Mucosa of descending colon (tissue), 3 donors: ENCODE data around the gene ABCB10. TPM values are rescaled to one million over a fixed set of nuclear protein-coding genes. Genes with fewer than 3 reads are reported as not detected.
A peak's percentile ranks its signal among the peaks of the same experiment; 100 is the strongest.
"Not testable (repeated sequence)": the region's sequence is repeated elsewhere in the genome, so short reads cannot be mapped to it uniquely, and the experiment has no call there.

Source experiments
- ATAC-seq: fragments of 200-7000 bp; cut with Tn5 transposase; one replicate; pipeline ENCODE4 v1.9.1; 2020; ENCODE audit warnings: mild to moderate bottlenecking, moderate library complexity
- DNase-seq, 3 donors: peaks; one replicate each; pipeline ENCODE4 v3.0.0-alpha.2; 2020
- H3K36me3 ChIP-seq: fragments of 200-600 bp; one replicate; pipeline ENCODE4 v1.8.0; 2021; ENCODE audit warnings: low read depth, mild to moderate bottlenecking
- H3K4me1 ChIP-seq: fragments of 200-600 bp; one replicate; pipeline ENCODE4 v1.8.0; 2021; ENCODE audit warnings: low read depth, mild to moderate bottlenecking
- H3K4me3 ChIP-seq: fragments of 200-600 bp; one replicate; pipeline ENCODE4 v1.8.0; 2021; ENCODE audit warnings: mild to moderate bottlenecking
- H3K9me3 ChIP-seq: fragments of 200-600 bp; one replicate; pipeline ENCODE4 v1.8.0; 2021; ENCODE audit warnings: mild to moderate bottlenecking
- CTCF ChIP-seq: fragments of 200-600 bp; IDR thresholded peaks from one replicate; pipeline ENCODE4 v1.8.0; 2022; ENCODE audit warnings: antibody characterized with exemption, mild to moderate bottlenecking
- intact Hi-C, 2 donors: fragments of 100-400 bp; cut with DNase I in 1 of 2; cut with micrococcal nuclease in 1 of 2; formaldehyde crosslinking; loops; one replicate each; pipeline versions ENCODE4 v1.11.0 to v1.11.1; 2022; cut with DNase I, micrococcal nuclease
- total RNA-seq, 3 donors: library from RNA; stranded (reverse); fragmentation: NEBNext Ultra II Directional in 2 of 3; extraction: Animal tissue kit (Norgen Biotek cat#: 25700) in 2 of 3; gene quantifications; one replicate each; pipeline versions ENCODE4 v1.2.1 to v1.2.4, GENCODE V29; 2021 to 2023
- donor health status: DM: no; HTN: no; CAD: no; lungs with moderate emphysema.
- donor health status: DM: no; HTN: no; CAD: no.
- donor health status: DM: no; HTN: yes; CAD: no.

ABCB10 gene
- total RNA-seq, 3 donors from 2014 or later = 19.6 to 25.9 (median 22.3) TPM

DNA sequence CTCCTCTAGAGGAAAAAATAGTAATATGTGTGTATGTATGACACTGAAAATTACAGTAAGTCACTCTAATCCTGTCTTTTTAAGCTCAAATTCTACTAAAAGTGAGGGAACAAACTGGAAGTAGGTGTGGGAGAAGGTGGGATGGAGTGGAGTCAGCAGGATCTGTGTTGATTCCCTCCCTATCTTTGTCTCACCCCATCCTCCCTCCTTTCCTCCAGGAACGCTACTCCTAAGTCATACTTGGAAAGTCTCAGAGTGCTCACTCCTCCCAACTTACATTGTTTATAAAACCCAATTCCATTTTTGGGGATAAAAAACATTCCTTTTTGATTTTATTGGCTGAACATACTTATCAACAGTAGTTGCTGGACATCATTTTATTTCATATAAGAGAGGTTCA lies 35.5 kb downstream of the ABCB10 start:
- no peaks in the 10 kb centered on the region for H3K9me3 ChIP-seq
- no peak overlapping the region for H3K4me3 ChIP-seq
- H3K36me3 ChIP-seq = no peaks in the 10 kb centered on the region
- intact Hi-C loops = no loop called here
- ATAC-seq = no peak
- no peak for TF ChIP-seq CTCF
- H3K4me1 ChIP-seq = no peaks in the 10 kb centered on the region
- no peak for DNase-seq

- intact Hi-C loops = no loop called here
- peak; percentile 57 for TF ChIP-seq CTCF
- H3K4me3 ChIP-seq = no peak overlapping the region
- ATAC-seq = peak; percentile 91
- H3K4me1 ChIP-seq = no peaks in the 10 kb centered on the region
- DNase-seq = peak in 2 of 3 donors; percentile 51 to 79
- no peaks in the 10 kb centered on the region for H3K36me3 ChIP-seq
- H3K9me3 ChIP-seq = no peaks in the 10 kb centered on the region
These were observed 43.8 kb downstream of the ABCB10 start for GRCh38 chr1:229514578-229515275.

DNA sequence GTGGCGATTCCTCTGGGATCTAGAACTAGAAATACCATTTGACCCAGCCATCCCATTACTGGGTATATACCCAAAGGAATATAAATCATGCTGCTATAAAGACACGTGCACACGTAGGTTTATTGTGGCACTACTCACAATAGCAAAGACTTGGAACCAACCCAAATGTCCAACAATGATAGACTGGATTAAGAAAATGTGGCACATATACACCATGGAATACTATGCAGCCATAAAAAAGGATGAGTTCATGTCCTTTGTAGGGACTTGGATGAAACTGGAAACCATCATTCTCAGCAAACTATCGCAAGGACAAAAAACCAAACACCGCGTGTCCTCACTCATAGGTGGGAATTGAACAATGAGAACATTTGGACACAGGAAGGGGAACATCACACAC lies 46.9 kb downstream of the ABCB10 start:
- H3K36me3 ChIP-seq, ATAC-seq, H3K4me1 ChIP-seq, intact Hi-C loops, H3K4me3 ChIP-seq, H3K9me3 ChIP-seq, DNase-seq: not testable (repeated sequence)

DNA sequence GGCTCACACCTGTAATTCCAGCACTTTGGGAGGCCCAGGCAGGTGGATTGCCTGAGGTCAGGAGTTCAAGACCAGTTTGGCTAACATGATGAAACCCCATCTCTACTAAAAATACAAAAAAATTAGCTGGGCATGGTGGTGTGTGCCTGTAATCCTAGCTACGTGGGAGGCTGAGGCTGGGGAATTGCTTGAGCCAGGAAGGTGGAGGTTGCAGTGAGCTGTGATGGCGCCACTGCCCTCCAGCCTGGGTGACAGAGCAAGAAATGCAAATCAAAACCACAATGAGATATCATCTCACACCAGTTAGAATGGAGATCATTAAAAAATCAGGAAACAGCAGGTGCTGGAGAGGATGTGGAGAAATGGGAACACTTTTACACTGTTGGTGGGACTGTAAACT lies 47.3 kb downstream of the ABCB10 start:
- H3K9me3 ChIP-seq, H3K36me3 ChIP-seq, DNase-seq, H3K4me1 ChIP-seq, ATAC-seq, intact Hi-C loops, H3K4me3 ChIP-seq: not testable (repeated sequence)

GRCh38 chr1:229509576-229509975 lies 48.9 kb downstream of the ABCB10 start:
- TF ChIP-seq CTCF = no peak
- peaks cover 8% of the 10 kb centered on the region for H3K4me1 ChIP-seq
- no peaks in the 10 kb centered on the region for H3K9me3 ChIP-seq
- no peaks in the 10 kb centered on the region for H3K36me3 ChIP-seq
- DNase-seq = no peak
- ATAC-seq = no peak
- no peak overlapping the region for H3K4me3 ChIP-seq
- intact Hi-C loops = no loop called here

DNA sequence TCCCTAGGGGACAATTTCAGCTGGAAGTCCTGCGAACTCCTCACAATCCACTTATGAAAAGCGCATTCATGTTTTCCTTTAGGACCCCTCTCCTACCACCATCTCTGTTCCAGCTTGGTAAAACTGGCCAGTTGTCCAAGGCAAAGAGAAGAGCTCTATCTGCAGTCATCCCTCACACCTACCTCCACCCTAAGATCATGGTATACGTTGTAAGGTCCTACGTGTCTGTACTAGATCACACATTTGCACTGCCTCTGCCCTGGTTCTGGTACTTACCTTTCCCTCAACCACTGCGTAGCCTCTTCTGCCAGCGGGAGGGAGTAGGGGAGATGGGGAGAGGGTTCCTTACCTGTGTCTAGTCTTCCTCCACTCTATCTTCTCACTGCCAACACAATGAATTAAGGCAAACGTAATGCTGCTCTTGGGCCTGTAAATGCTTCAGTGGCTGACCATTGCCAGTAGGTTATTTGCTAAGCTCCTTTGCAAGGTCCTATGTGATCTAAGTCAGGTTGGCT lies 49.6 kb downstream of the ABCB10 start:
- no peaks in the 10 kb centered on the region for H3K9me3 ChIP-seq
- ATAC-seq (no peak), DNase-seq (no peak)
- H3K4me3 ChIP-seq = peak overlapping the region; percentile 90
- TF ChIP-seq CTCF = no peak
- intact Hi-C loops = no loop called here
- H3K36me3 ChIP-seq = no peaks in the 10 kb centered on the region
- peaks cover 8% of the 10 kb centered on the region for H3K4me1 ChIP-seq
